ENCODE results near the gene EVL.

GRCh38 chr14:100127853-100128455, 62.7 kb downstream of the EVL start:
- no peak for TF ChIP-seq GATA2 (IDR thresholded peaks at IDR 0.05; ENCODE audit: low read depth, low read length)
- TF ChIP-seq GATA3 (IDR thresholded peaks at IDR 0.05; ENCODE audit: low read depth, low read length), result no peak
